Sciatic nerve (tissue), 2 donors: ENCODE measurements around the gene LOX. TPM values are rescaled to one million over a fixed set of nuclear protein-coding genes. Genes with fewer than 3 reads are reported as not detected.

Source experiments
- ATAC-seq: fragments of 200-7000 bp; cut with Tn5 transposase; one replicate; pipeline ENCODE4 v1.9.1; 2020; ENCODE audit warnings: mild to moderate bottlenecking, moderate library complexity
- DNase-seq: peaks from one replicate; pipeline ENCODE4 v3.0.0-alpha.2; 2020; ENCODE audit warnings: low spot score
- intact Hi-C: fragments of 100-400 bp; cut with DNase I; formaldehyde crosslinking; loops from one replicate; pipeline ENCODE4 v1.14.2; 2022
- total RNA-seq: library from RNA; stranded (reverse); fragmentation: NEBNext Ultra II Directional; extraction: Animal tissue kit (Norgen Biotek cat#: 25700); gene quantifications from one replicate; pipeline ENCODE4 v1.2.1, GENCODE V29; 2021
- donor health status: DM: no; HTN: no; CAD: no.
- donor health status: DM: no; HTN: no; CAD: no.

The LOX gene
- 25.3 TPM for total RNA-seq

- DNase-seq = peak; percentile 85
- intact Hi-C loops = no loop called here
- peak; percentile 93 for ATAC-seq
Measured at GRCh38 chr5:122078116-122079110, at the start of gene LOX. Gene LOX (minus strand): TSS chr5:122078259. CDS start chr5:122077985, 274 bp downstream.

GRCh38 chr5:122126756-122127321 is 48.8 kb upstream of the LOX start:
- ATAC-seq (peak; percentile 93), DNase-seq (peak; percentile 55)
- intact Hi-C loops = no loop called here

GRCh38 chr5:122126177-122126755 is 48.2 kb upstream of the LOX start:
- DNase-seq (no peak), ATAC-seq (peak; percentile 31)
- intact Hi-C loops = no loop called here

GRCh38 chr5:122124766-122125165 is 46.7 kb upstream of the LOX start:
- ATAC-seq (no peak), DNase-seq (no peak)
- intact Hi-C loops = no loop called here

- intact Hi-C loops = no loop called here
- DNase-seq = no peak
- no peak for ATAC-seq
Measured at GRCh38 chr5:122121479-122122465, 43.7 kb upstream of the LOX start.

- no peak for DNase-seq
- ATAC-seq = no peak
- intact Hi-C loops = no loop called here
Measured at GRCh38 chr5:122120957-122121356, 42.9 kb upstream of the LOX start.

GRCh38 chr5:122120493-122120892 is 42.4 kb upstream of the LOX start:
- DNase-seq (no peak), ATAC-seq (no peak)
- intact Hi-C loops = no loop called here

- no peak for DNase-seq
- no peak for ATAC-seq
Measured at GRCh38 chr5:122119205-122119604, 41.1 kb upstream of the LOX start.

GRCh38 chr5:122118356-122118948 is 40.4 kb upstream of the LOX start:
- ATAC-seq = no peak
- intact Hi-C loops = no loop called here
- no peak for DNase-seq

More at GRCh38 chr5:122119205-122119604, 41.1 kb upstream of the LOX start:
- intact Hi-C loops = no loop called here

- intact Hi-C loops = no loop called here
- no peak for DNase-seq
- ATAC-seq = no peak
Measured at GRCh38 chr5:122114501-122114900, 36.4 kb upstream of the LOX start.

GRCh38 chr5:122112733-122113558 is 34.9 kb upstream of the LOX start:
- no peak for DNase-seq
- intact Hi-C loops = no loop called here
- ATAC-seq = no peak

- intact Hi-C loops = no loop called here
- ATAC-seq = no peak
Measured at GRCh38 chr5:122112063-122112462, 34.0 kb upstream of the LOX start.

GRCh38 chr5:122111460-122111859 is 33.4 kb upstream of the LOX start:
- DNase-seq = no peak

More at GRCh38 chr5:122112063-122112462, 34.0 kb upstream of the LOX start:
- DNase-seq = no peak

GRCh38 chr5:122110987-122111386 is 32.9 kb upstream of the LOX start:
- no peak for DNase-seq
- intact Hi-C loops = no loop called here
- ATAC-seq = peak; percentile 11

More at GRCh38 chr5:122111460-122111859, 33.4 kb upstream of the LOX start:
- ATAC-seq = peak; percentile 89
- intact Hi-C loops = no loop called here

- no peak for ATAC-seq
- intact Hi-C loops = no loop called here
- DNase-seq = no peak
Measured at GRCh38 chr5:122107016-122107415, 29.0 kb upstream of the LOX start.

GRCh38 chr5:122105909-122106308 is 27.9 kb upstream of the LOX start:
- intact Hi-C loops = no loop called here
- no peak for ATAC-seq

GRCh38 chr5:122102825-122103224 is 24.8 kb upstream of the LOX start:
- no peak for DNase-seq
- intact Hi-C loops = no loop called here
- no peak for ATAC-seq

More at GRCh38 chr5:122105909-122106308, 27.9 kb upstream of the LOX start:
- DNase-seq = no peak
